Testis (tissue), 3 donors: ENCODE data around the gene EXOC4. TPM values are rescaled to one million over a fixed set of nuclear protein-coding genes. Genes with fewer than 3 reads are reported as not detected.

ENCODE experiments used
- DNase-seq: peaks from one replicate; pipeline ENCODE4 v3.0.0-alpha.2; 2019
- H3K27ac ChIP-seq, 2 donors: fragments of 200-600 bp; sonication (generic); one replicate each; pipeline ENCODE4 v1.5.1; 2019
- H3K27me3 ChIP-seq: fragments of 200-600 bp; sonication (generic); one replicate; pipeline ENCODE4 v1.5.1; 2019
- H3K36me3 ChIP-seq: fragments of 200-600 bp; sonication (generic); one replicate; pipeline ENCODE4 v1.5.1; 2017; ENCODE audit warnings: low read depth; ENCODE audit errors: missing control alignments
- H3K4me1 ChIP-seq: fragments of 200-600 bp; sonication (generic); one replicate; pipeline ENCODE4 v1.5.1; 2019
- H3K4me3 ChIP-seq, 2 donors: fragments of 200-600 bp; sonication (generic); one replicate each; pipeline ENCODE4 v1.5.1; 2017 to 2019
- H3K9me3 ChIP-seq: fragments of 200-600 bp; sonication (generic); one replicate; pipeline ENCODE4 v1.5.1; 2017
- POLR2A ChIP-seq: fragments of 450-650 bp; IDR thresholded peaks from one replicate; pipeline ENCODE4 v1.6.1; 2017; ENCODE audit warnings: antibody characterized with exemption, mild to moderate bottlenecking, moderate library complexity
- WGBS, 2 donors: methylation state at CpG; one replicate each; pipeline ENCODE4 v1.1.5; 2018; 5-methylcytosine and 5-hydroxymethylcytosine counted together
- intact Hi-C: fragments of 100-400 bp; cut with DNase I; formaldehyde crosslinking; loops from one replicate; pipeline ENCODE4 v1.15.1; 2023; ENCODE audit warnings: low total_unique reads
- polyA plus RNA-seq: library from polyadenylated mRNA; stranded (reverse); fragments of 350-450 nt; fragmentation: Illumina TruSeq; extraction: RNeasy Lipid Tissue Mini Kit (QIAGEN cat#74804); gene quantifications from one replicate; pipeline ENCODE4 v1.2.3, GENCODE V29; 2014; ENCODE audit warnings: low read depth, low replicate concordance; ENCODE audit not compliant: insufficient read depth
- total RNA-seq, 2 donors: library from RNA; depleted of rRNA; stranded (reverse); fragments of >200 nt; gene quantifications; one replicate each; pipeline ENCODE4 v1.2.3, GENCODE V29; 2016
- TF ChIP-seq, protein P1 (sequence below), 3 experiments: fragments of 450-650 bp in 2 of 3; fragments of 200-600 bp in 1 of 3; sonication (generic) in 1 of 3; IDR thresholded peaks; one replicate each; pipeline ENCODE4 v1.5.1; 2016 to 2019; ENCODE audit warnings: antibody characterized with exemption in 3 of 3, mild to moderate bottlenecking in 2 of 3, moderate library complexity in 1 of 3

Gene EXOC4
- total and polyA plus RNA-seq, 3 donors from 2014 or later = 47.4 to 169 (median 142) TPM

DNA sequence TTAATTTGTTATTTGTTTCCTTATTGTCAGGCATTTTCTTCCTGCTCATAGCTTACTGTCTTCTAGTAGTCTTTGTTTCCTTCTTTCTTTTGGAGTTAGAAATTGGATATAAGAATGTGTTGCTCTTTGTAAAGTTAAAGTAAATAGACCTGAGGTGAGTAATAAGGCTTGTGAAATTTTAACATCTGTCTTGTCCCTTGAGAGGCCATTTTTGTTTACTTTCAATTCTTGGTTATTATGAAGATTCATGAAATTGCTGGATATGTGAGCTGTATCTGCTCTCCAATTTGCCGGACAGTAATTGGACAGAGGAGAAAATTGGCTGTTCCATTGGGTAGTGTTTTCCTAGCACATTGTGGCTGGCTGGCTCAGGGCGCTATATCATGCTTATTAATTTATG, 260.7 kb downstream of the EXOC4 start:
- no peaks in the 10 kb centered on the region for H3K9me3 ChIP-seq
- TF ChIP-seq, protein P1, sequence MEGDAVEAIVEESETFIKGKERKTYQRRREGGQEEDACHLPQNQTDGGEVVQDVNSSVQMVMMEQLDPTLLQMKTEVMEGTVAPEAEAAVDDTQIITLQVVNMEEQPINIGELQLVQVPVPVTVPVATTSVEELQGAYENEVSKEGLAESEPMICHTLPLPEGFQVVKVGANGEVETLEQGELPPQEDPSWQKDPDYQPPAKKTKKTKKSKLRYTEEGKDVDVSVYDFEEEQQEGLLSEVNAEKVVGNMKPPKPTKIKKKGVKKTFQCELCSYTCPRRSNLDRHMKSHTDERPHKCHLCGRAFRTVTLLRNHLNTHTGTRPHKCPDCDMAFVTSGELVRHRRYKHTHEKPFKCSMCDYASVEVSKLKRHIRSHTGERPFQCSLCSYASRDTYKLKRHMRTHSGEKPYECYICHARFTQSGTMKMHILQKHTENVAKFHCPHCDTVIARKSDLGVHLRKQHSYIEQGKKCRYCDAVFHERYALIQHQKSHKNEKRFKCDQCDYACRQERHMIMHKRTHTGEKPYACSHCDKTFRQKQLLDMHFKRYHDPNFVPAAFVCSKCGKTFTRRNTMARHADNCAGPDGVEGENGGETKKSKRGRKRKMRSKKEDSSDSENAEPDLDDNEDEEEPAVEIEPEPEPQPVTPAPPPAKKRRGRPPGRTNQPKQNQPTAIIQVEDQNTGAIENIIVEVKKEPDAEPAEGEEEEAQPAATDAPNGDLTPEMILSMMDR (IDR thresholded peaks at IDR 0.05) = no peak
- no peak for TF ChIP-seq POLR2A
- DNase-seq = no peak
- intact Hi-C loops = no loop called here
- no peaks in the 10 kb centered on the region for H3K27me3 ChIP-seq
- no peak overlapping the region for H3K27ac ChIP-seq
- no peaks in the 10 kb centered on the region for H3K36me3 ChIP-seq
- H3K4me3 ChIP-seq = no peak overlapping the region
- no peaks in the 10 kb centered on the region for H3K4me1 ChIP-seq
- WGBS, 2 donors = 85 to 87% methylated on average over 2 of the region's 2 CpGs

DNA sequence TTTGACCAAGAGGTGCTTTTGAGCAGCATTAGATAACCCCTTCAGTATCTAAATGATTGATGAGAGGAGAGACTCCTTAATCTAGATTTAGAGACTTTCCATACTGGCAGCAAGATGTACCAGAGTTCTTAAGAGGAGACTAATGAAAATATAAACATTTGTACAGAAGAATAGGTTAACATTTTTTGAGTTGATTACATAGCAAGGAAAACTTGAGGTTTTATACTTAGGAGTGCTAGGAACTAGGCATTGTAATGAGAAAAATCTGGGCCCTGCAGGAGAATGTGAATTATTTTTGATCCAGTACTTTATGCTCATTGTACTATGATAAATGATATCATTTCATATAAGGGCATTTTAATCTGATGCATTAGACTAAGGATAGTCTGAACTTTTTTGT, 261.7 kb downstream of the EXOC4 start:
- H3K36me3 ChIP-seq = no peaks in the 10 kb centered on the region
- no peak for DNase-seq
- H3K27me3 ChIP-seq = no peaks in the 10 kb centered on the region
- TF ChIP-seq POLR2A = no peak
- TF ChIP-seq, protein P1 (IDR thresholded peaks at IDR 0.05) = no peak
- H3K27ac ChIP-seq = no peak overlapping the region
- no peak overlapping the region for H3K4me3 ChIP-seq
- no peaks in the 10 kb centered on the region for H3K9me3 ChIP-seq
- intact Hi-C loops = no loop called here
- no peaks in the 10 kb centered on the region for H3K4me1 ChIP-seq

DNA sequence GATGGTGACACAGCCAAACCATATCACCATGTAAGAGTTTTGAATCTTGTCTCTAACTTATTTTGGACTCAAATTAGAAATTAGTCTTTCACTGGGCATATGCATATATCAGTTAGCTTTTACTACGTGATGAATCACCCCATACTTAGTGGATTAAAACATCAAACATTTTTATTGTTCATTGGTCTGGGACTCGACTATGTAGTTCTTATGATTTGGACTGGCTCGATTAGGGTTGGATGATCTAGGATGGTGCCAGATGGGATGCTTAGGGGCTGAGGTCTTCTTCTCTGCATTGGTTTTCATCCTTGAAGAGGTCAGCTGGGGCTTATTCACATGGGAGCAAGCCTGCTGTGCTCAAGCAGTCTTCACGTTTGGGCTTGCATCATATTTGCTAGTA, 264.9 kb downstream of the EXOC4 start:
- Histone ChIP-seq H3K4me1 (no peaks in the 10 kb centered on the region), H3K4me3 (no peak overlapping the region), H3K27me3 (no peaks in the 10 kb centered on the region), H3K36me3 (no peaks in the 10 kb centered on the region), H3K27ac (no peak overlapping the region), H3K9me3 (no peaks in the 10 kb centered on the region)
- WGBS, 2 donors = 93 to 95% methylated on average over 4 of the region's 4 CpGs
- intact Hi-C loops = no loop called here
- TF ChIP-seq, protein P1 (IDR thresholded peaks at IDR 0.05) = no peak
- TF ChIP-seq POLR2A = no peak
- no peak for DNase-seq

DNA sequence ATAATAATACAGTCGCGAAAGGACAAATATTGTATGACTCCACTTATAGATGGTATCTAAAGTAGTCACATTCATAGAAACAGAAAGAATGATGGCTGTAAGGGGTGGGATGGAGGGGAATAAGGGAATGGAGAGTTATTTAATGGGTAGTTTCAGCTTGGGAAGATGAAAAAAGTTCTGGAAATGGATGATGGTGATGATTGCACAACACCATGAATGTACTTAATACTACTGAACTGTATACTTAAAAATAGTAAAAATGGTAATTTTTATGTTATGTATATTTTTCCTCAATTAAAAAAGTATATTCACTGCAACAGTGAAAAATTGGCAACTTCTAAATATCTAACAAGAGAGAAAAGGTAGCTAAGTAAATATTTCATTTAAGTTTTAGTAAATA, 265.8 kb downstream of the EXOC4 start:
- TF ChIP-seq, protein P1 (IDR thresholded peaks at IDR 0.05) = no peak
- TF ChIP-seq POLR2A = no peak
- 88 to 95% methylated on average over 2 of the region's 2 CpGs for WGBS, 2 donors
- no peaks in the 10 kb centered on the region for H3K4me1 ChIP-seq
- H3K27me3 ChIP-seq = no peaks in the 10 kb centered on the region
- H3K36me3 ChIP-seq = no peaks in the 10 kb centered on the region
- H3K27ac ChIP-seq = no peak overlapping the region
- no peaks in the 10 kb centered on the region for H3K9me3 ChIP-seq
- no peak overlapping the region for H3K4me3 ChIP-seq
- intact Hi-C loops = no loop called here
- DNase-seq = no peak

DNA sequence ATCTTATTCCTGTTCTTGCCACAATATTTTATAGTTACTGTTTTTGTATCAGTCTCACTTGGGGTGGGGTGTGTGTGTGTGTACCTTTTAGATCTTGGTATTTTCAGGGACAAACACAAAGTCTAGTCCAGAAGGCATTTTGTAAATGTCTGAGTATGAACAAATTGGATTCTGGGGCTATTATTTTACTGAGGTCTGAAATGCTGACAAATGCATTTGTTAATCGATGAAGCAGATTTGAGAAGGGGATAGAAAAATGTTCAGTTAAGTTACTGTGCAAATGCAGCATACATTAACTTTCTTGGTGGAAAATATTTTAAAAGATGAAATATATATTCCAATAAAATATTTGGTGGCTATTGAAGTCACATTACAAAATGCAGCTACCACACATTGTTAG, 267.4 kb downstream of the EXOC4 start:
- no peaks in the 10 kb centered on the region for H3K27me3 ChIP-seq
- no peak for DNase-seq
- intact Hi-C loops = no loop called here
- H3K27ac ChIP-seq = no peak overlapping the region
- no peaks in the 10 kb centered on the region for H3K36me3 ChIP-seq
- no peak overlapping the region for H3K4me3 ChIP-seq
- 94 to 98% methylated on average over 1 of the region's 1 CpG for WGBS, 2 donors
- no peak for TF ChIP-seq POLR2A
- TF ChIP-seq, protein P1 (IDR thresholded peaks at IDR 0.05) = no peak
- no peaks in the 10 kb centered on the region for H3K9me3 ChIP-seq
- no peaks in the 10 kb centered on the region for H3K4me1 ChIP-seq
